GM15510 (cell line): ENCODE data around the gene GPRC5B.

Experiments used
- POLR2A ChIP-seq: IDR thresholded peaks from 3 replicates; pipeline ENCODE4 v1.6.1; 2011; ENCODE audit warnings: borderline replicate concordance; ENCODE audit not compliant: insufficient read length; ENCODE audit errors: extremely low read depth

The GPRC5B gene

DNA sequence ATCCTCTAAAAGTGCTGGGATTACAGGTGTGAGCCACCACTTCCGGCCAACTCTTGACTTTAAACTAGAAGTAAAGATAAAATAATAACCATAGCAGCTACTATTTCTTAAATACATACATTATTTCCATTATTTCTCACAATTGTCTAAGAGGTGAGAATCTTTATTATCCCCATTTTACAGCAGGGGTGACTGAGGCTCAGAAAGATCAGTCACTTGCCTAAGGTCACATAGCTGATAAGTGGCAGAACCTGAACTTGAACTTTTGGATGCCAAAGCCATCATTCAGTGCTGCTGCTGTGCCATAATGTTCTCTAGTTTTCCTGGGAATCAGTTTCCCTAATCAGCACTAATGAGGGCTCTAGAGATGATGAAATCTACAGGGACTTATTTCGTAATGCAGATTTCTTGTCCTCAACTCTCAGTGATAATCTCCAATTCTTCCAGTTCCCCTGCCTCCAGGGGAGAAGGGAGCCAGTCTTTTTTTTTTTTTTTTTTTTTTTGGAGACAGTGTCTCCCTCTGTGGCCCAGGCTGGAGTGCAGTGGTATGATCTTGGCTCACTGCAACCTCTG, 25.2 kb upstream of the GPRC5B start:
- no peak for TF ChIP-seq POLR2A

DNA sequence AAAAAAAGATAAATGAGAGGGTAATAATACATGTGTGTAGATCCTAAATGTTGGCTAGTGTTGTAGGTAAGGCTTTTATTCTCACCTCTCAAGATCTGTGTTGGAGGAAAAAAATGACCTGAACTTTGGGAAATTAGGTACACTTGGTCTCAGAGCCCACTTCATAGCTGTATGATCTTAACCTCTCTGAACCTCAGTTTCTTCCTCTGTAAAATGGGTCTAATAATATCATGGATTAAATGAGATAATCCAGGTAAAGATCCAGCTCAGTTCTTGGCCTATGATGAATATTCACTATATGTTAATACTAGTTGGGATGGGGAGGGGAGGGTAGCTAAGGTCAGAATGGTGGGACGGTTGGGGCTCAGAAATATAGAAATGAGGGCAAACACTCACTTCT, 24.3 kb upstream of the GPRC5B start:
- no peak for TF ChIP-seq POLR2A

DNA sequence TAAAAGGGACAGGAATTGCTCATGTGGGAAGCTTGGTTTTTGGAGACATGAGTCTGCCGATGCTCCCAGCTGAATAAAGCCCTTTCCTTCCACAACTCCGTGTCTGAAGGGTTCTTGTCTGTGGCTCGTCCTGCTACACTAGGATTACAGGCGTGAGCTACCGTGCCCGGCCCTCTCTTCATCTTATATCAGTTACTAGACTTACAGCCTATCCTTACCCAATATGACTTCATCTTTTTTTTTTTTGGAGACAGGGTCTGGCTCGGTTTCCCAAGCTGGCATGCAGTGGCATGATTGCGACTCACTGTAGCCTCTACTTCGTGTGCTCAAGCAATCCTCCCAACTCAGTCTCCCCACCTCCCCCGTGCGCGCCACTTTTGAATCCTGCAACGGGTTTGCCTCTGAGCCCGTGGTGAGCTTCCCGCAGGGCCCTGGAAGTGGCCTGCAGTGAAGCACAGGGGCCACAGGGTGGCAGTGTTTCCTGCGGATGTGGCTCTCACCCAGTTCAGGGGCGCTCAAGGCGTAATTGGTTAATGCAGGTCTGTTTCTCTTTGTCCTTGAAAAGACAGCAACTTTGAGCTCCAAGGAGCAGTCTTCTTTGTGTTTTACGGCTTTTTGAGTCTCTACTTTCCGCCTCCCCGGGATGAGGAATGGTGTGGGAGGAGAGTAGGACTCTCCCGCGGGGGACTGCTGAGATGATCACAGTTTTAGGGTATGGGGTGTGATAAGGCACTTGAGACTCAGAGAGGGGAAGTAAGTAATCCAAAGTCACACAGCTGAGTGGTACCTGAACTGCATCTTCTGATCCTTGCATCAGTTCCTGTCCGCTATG, 22.7 kb upstream of the GPRC5B start:
- TF ChIP-seq POLR2A = no peak

DNA sequence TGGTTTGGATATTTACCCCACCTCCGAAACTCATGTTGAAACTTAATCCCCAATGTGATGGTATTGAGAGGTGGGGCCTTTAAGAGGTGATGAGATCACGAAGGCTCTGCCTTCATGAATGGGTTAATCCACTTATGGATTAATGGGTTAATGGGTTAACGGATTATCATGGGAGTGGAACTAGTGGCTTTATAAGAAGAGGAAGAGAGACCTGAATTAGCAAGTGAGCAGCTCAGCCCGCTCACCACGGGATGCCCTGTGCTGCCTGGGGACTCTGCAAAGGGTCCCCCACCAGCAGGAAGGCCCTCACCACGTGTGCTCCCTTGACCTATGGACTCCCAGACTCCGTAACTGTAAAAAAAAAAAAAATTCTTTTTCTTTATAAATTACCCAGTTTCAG, 16.5 kb upstream of the GPRC5B start:
- no peak for TF ChIP-seq POLR2A

DNA sequence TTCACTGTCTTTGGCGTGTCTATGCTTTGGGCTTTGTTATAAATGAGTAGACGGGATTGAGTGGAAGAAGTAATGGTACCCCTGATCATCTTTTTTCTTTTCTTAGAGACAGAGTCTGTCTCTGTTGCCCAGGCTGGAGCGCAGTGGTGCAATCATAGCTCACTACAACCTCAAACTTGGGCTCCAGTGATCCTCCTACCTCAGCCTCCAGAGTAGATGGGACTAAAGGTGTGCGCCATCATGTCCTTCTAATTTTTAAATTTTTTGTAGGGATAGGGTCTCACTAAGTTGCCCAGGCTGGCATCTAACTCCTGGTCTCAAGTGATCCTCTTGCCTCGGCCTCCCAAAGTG, 14.9 kb upstream of the GPRC5B start:
- no peak for TF ChIP-seq POLR2A

DNA sequence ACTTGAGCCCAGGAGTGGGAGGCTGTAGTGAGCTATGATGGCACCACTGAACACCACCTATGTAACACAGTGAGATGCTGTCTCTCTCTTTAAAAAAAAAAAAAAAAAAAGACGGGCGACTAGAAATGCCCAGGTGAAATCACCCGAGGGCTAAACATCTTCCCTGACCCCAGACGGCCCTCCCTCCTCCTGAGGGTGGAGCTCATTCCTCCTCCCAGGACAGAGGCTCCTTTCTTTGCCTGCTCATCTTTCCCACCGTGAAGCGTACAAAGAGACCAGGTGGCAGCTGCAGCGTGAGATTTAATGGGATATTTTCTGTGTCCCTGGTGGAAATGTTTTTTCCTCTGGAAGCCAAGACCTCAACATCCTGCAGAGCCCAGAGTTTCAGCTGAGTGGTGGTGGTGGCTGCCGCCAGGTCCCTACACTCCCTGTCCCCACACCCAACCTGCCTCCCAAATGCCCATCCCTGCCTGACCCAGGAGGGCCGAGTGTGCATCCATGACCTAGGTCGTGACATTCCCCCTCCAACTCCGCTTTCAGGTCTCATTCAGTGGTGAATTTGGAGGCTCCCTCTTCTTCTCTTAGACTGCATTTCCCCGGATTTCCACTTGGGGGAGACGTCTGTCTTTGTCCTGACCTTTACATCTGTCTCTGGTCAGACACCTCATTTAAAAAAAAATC, 14.4 kb upstream of the GPRC5B start:
- TF ChIP-seq POLR2A = no peak

DNA sequence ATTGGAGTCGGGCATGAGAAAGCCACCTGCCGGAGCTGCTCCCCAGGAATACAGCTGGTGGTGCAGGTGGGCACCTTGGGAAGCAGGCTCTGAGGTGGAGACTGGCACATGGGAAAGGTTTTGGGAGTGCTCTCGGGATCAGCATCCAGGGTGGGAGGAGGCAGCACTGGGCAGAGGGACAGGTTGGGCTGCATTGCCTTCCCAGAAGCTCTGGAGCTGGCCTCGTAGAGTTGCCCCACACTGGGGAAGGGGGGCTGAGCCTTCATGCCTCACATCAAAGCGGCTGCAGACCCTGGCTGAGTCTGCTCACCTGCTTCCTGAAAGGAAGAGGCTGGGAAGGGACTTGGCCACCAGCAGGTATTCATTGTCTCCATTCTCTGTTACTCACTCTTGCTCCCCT, 13.5 kb upstream of the GPRC5B start:
- TF ChIP-seq POLR2A = no peak

DNA sequence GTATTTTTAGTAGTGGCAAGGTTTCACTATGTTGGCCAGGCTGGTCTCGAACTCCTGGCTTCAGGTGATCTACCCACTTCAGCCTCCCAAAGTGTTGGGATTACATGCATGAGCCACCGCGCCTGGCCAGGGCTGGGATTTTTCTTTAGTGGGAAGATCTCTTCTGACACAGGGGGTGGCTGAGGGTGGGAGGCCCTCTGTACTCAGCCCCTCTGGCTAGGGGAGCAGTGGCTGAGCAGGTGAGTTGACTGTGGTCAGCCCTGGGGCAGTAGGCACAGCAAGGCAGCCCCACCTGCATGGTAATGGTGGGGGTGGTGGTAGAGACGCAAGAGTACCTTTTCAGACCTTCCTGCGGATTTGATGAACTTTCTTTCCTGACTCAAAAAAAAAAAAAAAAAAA, 12.3 kb upstream of the GPRC5B start:
- TF ChIP-seq POLR2A = no peak

DNA sequence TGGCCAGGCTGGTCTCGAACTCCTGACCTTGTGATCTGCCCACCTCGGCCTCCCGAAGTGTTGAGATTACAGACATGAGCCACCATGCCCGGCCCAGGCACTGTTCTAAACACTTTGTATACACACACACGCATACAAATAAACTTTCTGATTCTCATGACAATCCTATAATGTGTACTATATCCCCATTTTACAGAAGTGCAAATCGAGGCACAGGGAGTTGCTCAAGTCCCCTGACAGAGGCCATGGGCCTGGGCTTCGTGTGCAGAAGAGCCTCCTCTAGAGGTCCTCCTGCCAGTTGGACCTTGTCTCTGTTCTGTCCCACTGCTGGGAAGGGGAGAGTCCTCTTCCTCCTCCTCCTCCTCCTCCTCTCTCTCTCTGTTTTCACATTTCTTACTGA, 9.9 kb upstream of the GPRC5B start:
- no peak for TF ChIP-seq POLR2A

DNA sequence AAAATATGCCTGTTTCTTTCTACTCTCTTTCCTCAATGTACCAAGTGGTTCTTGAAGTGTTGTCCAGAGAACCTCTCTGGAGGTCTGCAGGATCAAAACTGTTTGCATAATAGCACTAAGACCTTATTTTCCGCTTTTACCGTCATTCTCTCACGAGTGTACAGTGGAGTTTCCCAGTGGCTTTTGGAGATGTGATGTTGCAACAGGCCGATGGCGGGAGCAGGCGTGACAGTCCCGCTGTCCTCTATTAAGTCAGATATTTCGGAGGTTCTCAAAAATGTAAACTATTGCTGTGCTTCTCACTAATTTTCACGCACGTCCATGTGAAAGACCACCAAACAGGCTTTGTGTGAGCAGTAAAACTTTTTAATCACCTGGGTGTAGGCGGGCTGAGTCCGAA, 8.3 kb upstream of the GPRC5B start:
- no peak for TF ChIP-seq POLR2A

DNA sequence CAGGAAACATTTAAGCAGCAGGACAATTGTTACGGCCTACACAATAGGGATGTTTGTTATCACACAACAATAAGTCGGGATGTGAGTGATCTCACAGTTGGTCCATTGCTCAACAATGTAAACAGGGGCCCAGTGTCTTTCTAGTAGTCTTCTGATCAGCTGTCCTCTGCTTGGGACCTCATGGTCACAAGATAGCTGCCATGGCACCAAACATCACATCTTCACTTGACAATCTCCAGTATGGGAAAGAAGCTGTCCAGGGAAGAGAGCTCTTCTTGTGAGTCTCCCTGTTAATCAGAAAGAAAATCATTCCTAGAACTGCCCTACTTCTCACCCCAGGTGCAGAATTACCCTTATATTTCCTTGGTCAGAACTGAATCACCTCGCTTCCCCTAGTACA, 6.3 kb upstream of the GPRC5B start:
- no peak for TF ChIP-seq POLR2A

DNA sequence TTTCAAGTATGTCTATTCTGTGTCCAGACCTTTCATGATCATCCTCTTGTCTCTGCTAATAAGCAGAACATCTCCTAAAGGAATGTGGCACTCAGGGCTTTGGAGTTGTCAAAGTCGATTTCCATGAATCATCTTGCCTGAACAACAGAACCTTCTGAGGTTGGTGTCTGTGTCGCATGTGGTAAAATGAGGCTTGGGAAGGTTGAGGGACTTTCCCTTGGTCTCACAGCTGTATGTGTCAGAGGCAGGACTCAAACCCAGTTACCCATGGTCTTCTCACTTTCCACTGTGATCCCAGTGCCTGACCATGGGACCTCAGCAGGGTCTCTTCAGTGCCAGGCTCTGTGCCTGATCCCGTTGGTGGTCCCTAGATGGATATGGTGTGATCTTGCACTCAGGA, 4.2 kb upstream of the GPRC5B start:
- TF ChIP-seq POLR2A = no peak

DNA sequence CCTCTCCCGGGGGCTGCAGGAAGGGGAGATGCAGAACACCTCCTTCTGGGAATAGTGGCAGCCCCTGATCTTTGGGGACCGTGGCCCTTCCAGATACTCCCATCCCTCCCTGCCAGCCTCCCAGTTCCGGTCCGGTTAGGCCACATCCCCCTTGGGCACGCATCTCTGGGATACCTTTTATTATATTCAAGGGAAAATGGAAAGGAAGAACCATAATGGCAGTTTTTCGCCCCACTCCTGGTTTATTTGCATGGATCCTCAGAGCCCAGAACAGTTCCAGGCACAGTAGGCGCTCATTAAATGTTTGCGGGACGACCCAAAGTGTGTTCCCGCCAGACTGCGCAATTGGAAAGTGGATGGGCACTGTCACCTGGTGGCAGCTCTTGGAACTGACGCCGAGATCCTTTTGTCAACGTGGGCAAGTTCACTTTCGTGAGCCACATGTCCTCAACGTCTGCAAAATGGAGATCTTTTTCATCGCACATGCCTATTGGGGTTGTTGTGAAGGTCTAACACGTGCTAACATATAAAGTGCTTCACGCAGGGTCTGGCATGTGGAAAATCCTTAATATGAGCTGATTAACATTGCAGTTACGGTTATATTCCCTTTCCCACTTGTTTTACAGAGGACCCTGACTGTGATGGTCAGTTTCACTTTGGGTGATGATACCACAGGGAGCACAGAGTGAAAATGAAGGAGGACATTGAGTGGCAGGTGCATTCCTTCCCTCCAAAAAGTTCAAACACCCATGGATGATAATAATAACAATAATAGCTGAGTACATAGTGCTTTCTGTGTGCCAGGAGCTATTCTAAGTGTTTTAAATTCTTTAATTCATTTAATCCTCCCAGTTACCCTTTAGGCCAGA, 1.7 kb upstream of the GPRC5B start:
- TF ChIP-seq POLR2A = no peak

DNA sequence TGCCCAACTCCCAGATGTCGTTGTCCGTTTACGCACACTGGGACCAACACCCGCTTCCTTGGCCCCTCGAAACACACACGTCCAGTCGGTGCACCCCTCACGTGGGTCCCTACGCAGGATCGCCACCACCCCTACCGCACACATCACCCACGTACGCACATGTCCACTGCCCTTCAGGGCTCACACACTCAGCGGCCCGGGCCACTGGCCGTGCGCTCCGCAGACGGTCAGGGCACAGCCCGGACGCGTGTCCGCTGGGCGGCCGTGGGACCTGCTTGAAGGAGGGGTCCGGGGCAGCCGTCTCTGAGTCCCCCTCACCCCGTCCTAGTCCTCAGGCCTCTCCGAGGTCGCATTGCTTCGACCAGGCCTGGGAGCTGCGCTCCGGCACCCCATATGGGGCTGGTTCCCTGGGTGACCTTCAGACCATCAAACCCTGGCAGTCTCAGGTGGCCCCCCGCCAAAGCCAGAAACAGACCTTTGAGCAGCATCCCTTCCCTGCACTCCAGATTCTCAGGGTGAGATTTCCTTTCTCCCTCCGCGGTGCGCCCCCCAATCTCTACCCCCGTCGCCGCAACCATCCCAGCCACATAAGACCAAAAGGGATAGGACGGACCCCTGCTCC, 914 bp upstream of the GPRC5B start:
- no peak for TF ChIP-seq POLR2A
